GM12878 (cell line): ENCODE measurements around the gene RIC3. TPM values are rescaled to one million over a fixed set of nuclear protein-coding genes. Genes with fewer than 3 reads are reported as not detected.

ENCODE experiments used
- ATAC-seq: fragments of 200-7000 bp; cut with Tn5 transposase; 3 replicates; pipeline ENCODE4 v1.9.1; 2020; ENCODE audit warnings: mild to moderate bottlenecking, moderate library complexity
- BruUV-seq: library from RNA; stranded (reverse); fragments of 400-500 nt; replicated peaks from 2 replicates; lab custom pipeline; 2021; lab: Mats Ljungman, UMichigan
- CTCF ChIA-PET: fragments of 300-600 bp; sonication (Branson Sonifier 250); formaldehyde crosslinking; extraction: SDS; loops from one replicate; lab custom pipeline; 2021; ENCODE audit warnings: inconsistent platforms; lab: Yijun Ruan, JAX
- POLR2A ChIA-PET: fragments of 350-600 bp; formaldehyde crosslinking; extraction: SDS; loops from one replicate; lab custom pipeline; 2021; ENCODE audit warnings: inconsistent platforms; lab: Charles Lee
- RAD21 ChIA-PET: fragments of 300-600 bp; sonication (Branson Sonifier 250); formaldehyde crosslinking; loops from one replicate; lab custom pipeline; 2023; ENCODE audit warnings: antibody characterized with exemption; ENCODE audit not compliant: unreplicated experiment; lab: Charles Lee
- SMC1A ChIA-PET: fragments of 300-600 bp; sonication (Branson Sonifier 250); formaldehyde crosslinking; loops from one replicate; lab custom pipeline; 2023; ENCODE audit not compliant: unreplicated experiment, uncharacterized antibody; lab: Charles Lee
- DNase-seq: peaks from one replicate; pipeline ENCODE4 v3.0.0-alpha.2; 2011; ENCODE audit warnings: low read depth, low spot score
- FAIRE-seq: peaks from 3 replicates; lab custom pipeline; 2011; peaks lifted over from hg19 to GRCh38; lab: Jason Lieb, UNC
- H2AFZ ChIP-seq: 2 replicates; pipeline ENCODE4 v1.6.0; 2011; ENCODE audit warnings: low read depth, low read length, control low read depth; ENCODE audit not compliant: control insufficient read depth
- H3K27ac ChIP-seq: 2 replicates; pipeline ENCODE4 v1.5.1; 2011; ENCODE audit warnings: control low read depth; ENCODE audit not compliant: control insufficient read depth, insufficient read depth
- H3K27me3 ChIP-seq, 2 experiments: replicated peaks in 1 of 2; 2 replicates each; pipeline versions ENCODE4 v1.6.0 to v1.6.1; 2011; ENCODE audit warnings: low read length in 1 of 2; ENCODE audit not compliant: control insufficient read depth in 2 of 2, insufficient read depth in 2 of 2
- H3K36me3 ChIP-seq, 2 experiments: 2 replicates each; pipeline ENCODE4 v1.5.1; 2011; ENCODE audit warnings: low read length in 1 of 2; ENCODE audit not compliant: control insufficient read depth in 2 of 2, insufficient read depth in 2 of 2
- H3K4me1 ChIP-seq: 2 replicates; pipeline ENCODE4 v1.6.1; 2011; ENCODE audit warnings: mild to moderate bottlenecking, low read length, moderate library complexity, mixed read lengths; ENCODE audit not compliant: control insufficient read depth, insufficient read depth
- H3K4me2 ChIP-seq: 2 replicates; pipeline ENCODE4 v1.6.0; 2011; ENCODE audit warnings: control low read depth; ENCODE audit not compliant: control insufficient read depth, insufficient read depth
- H3K4me3 ChIP-seq: fragments of 200-600 bp; sonication (generic); 2 replicates; pipeline ENCODE4 v1.5.1; 2016
- H3K79me2 ChIP-seq: 2 replicates; pipeline ENCODE4 v1.6.0; 2011; ENCODE audit warnings: low read length; ENCODE audit not compliant: control insufficient read depth, insufficient read depth
- H3K9ac ChIP-seq: 2 replicates; pipeline ENCODE4 v1.8.0; 2011; ENCODE audit warnings: low read length, control low read depth, mixed read lengths; ENCODE audit not compliant: control insufficient read depth, insufficient read depth
- H3K9me3 ChIP-seq: replicated peaks from 3 replicates; pipeline ENCODE4 v1.5.1; 2011; ENCODE audit warnings: mild to moderate bottlenecking, low read length; ENCODE audit not compliant: control insufficient read depth, insufficient read depth
- H4K20me1 ChIP-seq: 2 replicates; pipeline ENCODE4 v1.6.0; 2011; ENCODE audit not compliant: control insufficient read depth, insufficient read depth
- CUX1 ChIP-seq: IDR thresholded peaks from 2 replicates; pipeline ENCODE4 v1.6.1; 2012; ENCODE audit warnings: improper control_type of control experiment, low read depth, low read length; ENCODE audit not compliant: insufficient replicate concordance
- IKZF1 ChIP-seq: fragments of 450-650 bp; conservative IDR thresholded peaks from 2 replicates; pipeline ENCODE4 v1.6.1; 2017; ENCODE audit warnings: antibody characterized with exemption, mild to moderate bottlenecking
- IRF5 ChIP-seq: fragments of 450-650 bp; IDR thresholded peaks from 2 replicates; pipeline ENCODE4 v1.6.1; 2017; ENCODE audit warnings: borderline replicate concordance
- MTA2 ChIP-seq: fragments of 450-650 bp; IDR thresholded peaks from 2 replicates; pipeline ENCODE4 v1.6.1; 2016; ENCODE audit warnings: low read depth, mild to moderate bottlenecking, moderate library complexity
- NFYB ChIP-seq: IDR thresholded peaks from 2 replicates; pipeline ENCODE4 v1.6.1; 2011; ENCODE audit warnings: low read depth, mild to moderate bottlenecking, low read length, improper control_type of control experiment, moderate library complexity; ENCODE audit not compliant: insufficient read depth
- POU2F2 ChIP-seq: IDR thresholded peaks from 3 replicates; pipeline ENCODE4 v1.6.1; 2011; ENCODE audit warnings: low read depth, mild to moderate bottlenecking, low read length, borderline replicate concordance
- RAD51 ChIP-seq: fragments of 450-650 bp; IDR thresholded peaks from 2 replicates; pipeline ENCODE4 v1.6.1; 2016; ENCODE audit warnings: moderate library complexity, mild to moderate bottlenecking, inconsistent platforms
- SKIL ChIP-seq: fragments of 450-650 bp; IDR thresholded peaks from 2 replicates; pipeline ENCODE4 v1.6.1; 2017; ENCODE audit warnings: mild to moderate bottlenecking, low read depth, inconsistent platforms; ENCODE audit not compliant: poor library complexity, severe bottlenecking
- ZBED1 ChIP-seq: IDR thresholded peaks from 2 replicates; pipeline ENCODE4 v1.6.1; 2016; ENCODE audit warnings: borderline replicate concordance
- ZNF622 ChIP-seq: fragments of 450-650 bp; IDR thresholded peaks from 2 replicates; pipeline ENCODE4 v1.6.1; 2017; ENCODE audit warnings: mild to moderate bottlenecking, inconsistent platforms
- WGBS: methylation state at CpG from one replicate; pipeline ENCODE4 v1.1.6; 2016; ENCODE audit warnings: low lambda C conversion rate; ENCODE audit not compliant: insufficient replicate concordance, insufficient coverage; ENCODE audit errors: missing lambda C conversion rate; 5-methylcytosine and 5-hydroxymethylcytosine counted together
- in situ Hi-C: fragments of 300-500 bp; cut with MboI; formaldehyde crosslinking; loops from 9 replicates; pipeline ENCODE4 v1.14.3; 2018; ENCODE audit warnings: mixed read lengths
- intact Hi-C: fragments of 100-400 bp; cut with micrococcal nuclease; formaldehyde crosslinking; loops from one replicate; pipeline ENCODE4 v1.14.2; 2022; ENCODE audit not compliant: unreplicated experiment
- polyA plus RNA-seq, 11 experiments: library from polyadenylated mRNA; depleted of rRNA in 4 of 11; unstranded in 6 of 11; stranded (reverse) in 5 of 11; fragments of >200 nt; fragmentation: Nextera tagmentation in 4 of 11; fragmentation: Illumina TruSeq in 1 of 11; extraction: Ambion mirVana in 4 of 11; extraction: Trizol in 1 of 11; gene quantifications; 1 replicate in 1 of 11; 2 replicates in 10 of 11; pipeline versions ENCODE4 v1.2.1 to v1.2.3, GENCODE V29; 2011 to 2016; ENCODE audit warnings: inconsistent platforms in 2 of 11, missing spikeins in 2 of 11, low read depth in 1 of 11
- total RNA-seq, 4 experiments: library from RNA; depleted of rRNA in 3 of 4; stranded (reverse); fragments of >200 nt in 3 of 4; fragmentation: Illumina TruSeq in 1 of 4; extraction: Trizol in 1 of 4; gene quantifications; 2 replicates each; pipeline versions ENCODE4 v1.2.1 to v1.2.3, GENCODE V29; 2013 to 2021

Gene RIC3
- total and polyA plus RNA-seq, 10 of the 15 experiments (the other 5 are each of a cell fraction or from before 2014, with no cell fraction given): 0.90 to 8.9 (median 2.2) TPM

- no peak for TF ChIP-seq CUX1
Observed at GRCh38 chr11:8083871-8084281, 84.9 kb downstream of the RIC3 start (continued).

- no peak overlapping the region for H3K4me3 ChIP-seq
- BruUV-seq: no TSS peak
- H3K79me2 ChIP-seq: no peaks in the 10 kb centered on the region
- H3K9me3 ChIP-seq: no peaks in the 10 kb centered on the region
- no peak for FAIRE-seq
- no peak overlapping the region for H2AFZ ChIP-seq
- no peaks in the 10 kb centered on the region for H3K4me1 ChIP-seq
- no peak overlapping the region for H3K4me2 ChIP-seq
- no peaks in the 10 kb centered on the region for H3K36me3 ChIP-seq
- TF ChIP-seq POU2F2: no peak
- TF ChIP-seq RAD51: no peak
- no peak for TF ChIP-seq IRF5
- no peak for TF ChIP-seq IKZF1
- no peak for TF ChIP-seq ZBED1
- no peak for TF ChIP-seq NFYB
- TF ChIP-seq ZNF622: no peak
- TF ChIP-seq SKIL: no peak
- no peak for TF ChIP-seq MTA2
- no peaks in the 10 kb centered on the region for H4K20me1 ChIP-seq
- no peak for ATAC-seq
- CTCF ChIA-PET: interaction anchor here (1.1 kb wide), 2 partner anchors 8 to 16 kb away, joined by 3 read pairs; no protein-coding TSS in a partner anchor
- H3K9ac ChIP-seq: no peak overlapping the region
- RAD21 ChIA-PET: interaction anchor here (1.7 kb wide), 1 partner anchor 16 kb away, joined by 4 read pairs; no protein-coding TSS in a partner anchor
- POLR2A ChIA-PET: no interaction called here
- intact Hi-C loops: no loop called here
- WGBS: 29% methylated on average over 9 of the region's 9 CpGs
- peaks cover 9 to 18% of the 10 kb centered on the region in 2 experiments for H3K27me3 ChIP-seq
- in situ Hi-C loops: no loop called here
- DNase-seq: no peak
- H3K27ac ChIP-seq: no peak overlapping the region
- SMC1A ChIA-PET: no interaction called here
Observed at GRCh38 chr11:8083088-8083395, 85.8 kb downstream of the RIC3 start.
